Upper lobe of left lung (tissue), 4 donors: Measurements from ENCODE around the gene NEDD4L.

Experiments
- POLR2A ChIP-seq, 4 donors: fragments of 450-650 bp; IDR thresholded peaks; one replicate each; pipeline ENCODE4 v1.5.1; 2016 to 2017; ENCODE audit warnings: antibody characterized with exemption in 4 of 4, mild to moderate bottlenecking in 2 of 4
- POLR2AphosphoS5 ChIP-seq, 2 donors: sonication (generic); formaldehyde crosslinking; IDR thresholded peaks; one replicate each; pipeline ENCODE4 v1.5.1; 2017; ENCODE audit warnings: antibody characterized with exemption in 2 of 2

GRCh38 chr18:58172031-58172430 lies 128.0 kb downstream of the NEDD4L start:
- TF ChIP-seq POLR2AphosphoS5 (IDR thresholded peaks at IDR 0.05): no peak
- TF ChIP-seq POLR2A (IDR thresholded peaks at IDR 0.05): no peak
